Liver (tissue), 9 donors: Measurements from ENCODE around the gene RPS2. TPM values are rescaled to one million over a fixed set of nuclear protein-coding genes. Genes with fewer than 3 reads are reported as not detected.

ENCODE experiments used
- DNase-seq: peaks from one replicate; pipeline ENCODE4 v3.0.0-alpha.2; 2017; ENCODE audit warnings: low spot score
- H3K27ac ChIP-seq, 2 donors: one replicate each; pipeline ENCODE4 v1.7.0; 2013; ENCODE audit warnings: inconsistent platforms in 2 of 2, low read length in 2 of 2, control low read depth in 1 of 2, low read depth in 1 of 2, mild to moderate bottlenecking in 1 of 2
- H3K27me3 ChIP-seq, 4 donors: one replicate each; pipeline versions ENCODE4 v1.6.1 to v1.7.0; 2013; ENCODE audit warnings: low read length in 3 of 4, inconsistent platforms in 1 of 4, mild to moderate bottlenecking in 1 of 4, moderate library complexity in 1 of 4; ENCODE audit not compliant: control insufficient read depth in 4 of 4, insufficient read depth in 4 of 4
- H3K36me3 ChIP-seq, 4 donors: one replicate each; pipeline versions ENCODE4 v1.6.1 to v1.7.0; 2013; ENCODE audit warnings: low read length in 3 of 4, mild to moderate bottlenecking in 3 of 4, low read depth in 1 of 4, moderate library complexity in 1 of 4; ENCODE audit not compliant: control insufficient read depth in 4 of 4, insufficient read depth in 3 of 4
- H3K4me1 ChIP-seq, 4 donors: one replicate each; pipeline versions ENCODE4 v1.6.1 to v1.7.0; 2013; ENCODE audit warnings: low read length in 3 of 4, mild to moderate bottlenecking in 3 of 4, moderate library complexity in 1 of 4; ENCODE audit not compliant: control insufficient read depth in 4 of 4, insufficient read depth in 4 of 4
- H3K4me3 ChIP-seq, 3 donors: one replicate each; pipeline versions ENCODE4 v1.6.1 to v1.7.0; 2013; ENCODE audit warnings: low read length in 3 of 3, control low read depth in 1 of 3, low read depth in 1 of 3, mild to moderate bottlenecking in 1 of 3
- H3K9ac ChIP-seq, 2 donors: one replicate each; pipeline ENCODE4 v1.7.0; 2013; ENCODE audit warnings: low read length in 2 of 2, mild to moderate bottlenecking in 2 of 2, moderate library complexity in 2 of 2, control low read depth in 1 of 2, low read depth in 1 of 2
- H3K9me3 ChIP-seq, 4 donors: one replicate each; pipeline versions ENCODE4 v1.6.1 to v1.7.0; 2013; ENCODE audit warnings: low read length in 3 of 4; ENCODE audit not compliant: control insufficient read depth in 4 of 4
- EGR1 ChIP-seq, 2 donors: IDR thresholded peaks; 2 replicates each; pipeline ENCODE4 v1.6.1; 2016 to 2018; ENCODE audit warnings: antibody characterized with exemption in 2 of 2, low read depth in 2 of 2
- FOXA1 ChIP-seq: IDR thresholded peaks from 2 replicates; pipeline ENCODE4 v1.6.1; 2016; ENCODE audit warnings: antibody characterized with exemption
- GABPA ChIP-seq, 2 donors: IDR thresholded peaks in 1 of 2; conservative IDR thresholded peaks in 1 of 2; 2 replicates each; pipeline ENCODE4 v1.6.1; 2016; ENCODE audit warnings: antibody characterized with exemption in 2 of 2, mild to moderate bottlenecking in 1 of 2, moderate library complexity in 1 of 2
- HNF4A ChIP-seq, 2 donors: conservative IDR thresholded peaks; 2 replicates each; pipeline ENCODE4 v1.6.1; 2016; ENCODE audit warnings: antibody characterized with exemption in 2 of 2, mild to moderate bottlenecking in 2 of 2
- JUND ChIP-seq, 2 donors: IDR thresholded peaks; 2 replicates each; pipeline ENCODE4 v1.6.1; 2016; ENCODE audit warnings: antibody characterized with exemption in 2 of 2
- NR2F2 ChIP-seq: IDR thresholded peaks from 2 replicates; pipeline ENCODE4 v1.6.1; 2016; ENCODE audit warnings: antibody characterized with exemption
- SP1 ChIP-seq: IDR thresholded peaks from 2 replicates; pipeline ENCODE4 v1.6.1; 2018; ENCODE audit warnings: antibody characterized with exemption, mild to moderate bottlenecking
- YY1 ChIP-seq: IDR thresholded peaks from 2 replicates; pipeline ENCODE4 v1.6.1; 2016; ENCODE audit warnings: antibody characterized with exemption, mild to moderate bottlenecking
- WGBS: extraction: QIAGEN DNeasy Blood & Tissue Kit; methylation state at CpG from one replicate; pipeline ENCODE4 v1.1.7; 2013; 5-methylcytosine and 5-hydroxymethylcytosine counted together
- polyA plus RNA-seq, 2 donors: library from polyadenylated mRNA; stranded (reverse) in 1 of 2; unstranded in 1 of 2; fragments of 200-250 nt in 1 of 2; fragments of >200 nt in 1 of 2; fragmentation: Nextera tagmentation in 1 of 2; extraction: Ambion mirVana in 1 of 2; gene quantifications; one replicate each; pipeline versions ENCODE4 v1.2.1 to v1.2.3, GENCODE V29; 2013 to 2015
- total RNA-seq, 2 donors: library from RNA; depleted of rRNA; stranded (reverse); fragments of >200 nt; gene quantifications; one replicate each; pipeline ENCODE4 v1.2.3, GENCODE V29; 2014
- TF ChIP-seq, protein P1 (sequence below): IDR thresholded peaks from 2 replicates; pipeline ENCODE4 v1.6.1; 2016; ENCODE audit warnings: antibody characterized with exemption, mild to moderate bottlenecking
- TF ChIP-seq, protein P2 (sequence below): fragments of 150-350 bp; IDR thresholded peaks from 2 replicates; pipeline ENCODE4 v1.5.1; 2017; ENCODE audit warnings: improper control_type of control experiment, low read depth, low read length; ENCODE audit not compliant: missing input control
- TF ChIP-seq, protein P3 (sequence below): IDR thresholded peaks from 2 replicates; pipeline ENCODE4 v1.6.1; 2016; ENCODE audit warnings: antibody characterized with exemption
- donor health status: healthy.
- donor health status: healthy.
- donor health status: healthy.
- donor health status: healthy.
- donor health status: healthy.

The RPS2 gene
- total and polyA plus RNA-seq, 4 donors, result 524 to 1,440 (median 940) TPM

DNA sequence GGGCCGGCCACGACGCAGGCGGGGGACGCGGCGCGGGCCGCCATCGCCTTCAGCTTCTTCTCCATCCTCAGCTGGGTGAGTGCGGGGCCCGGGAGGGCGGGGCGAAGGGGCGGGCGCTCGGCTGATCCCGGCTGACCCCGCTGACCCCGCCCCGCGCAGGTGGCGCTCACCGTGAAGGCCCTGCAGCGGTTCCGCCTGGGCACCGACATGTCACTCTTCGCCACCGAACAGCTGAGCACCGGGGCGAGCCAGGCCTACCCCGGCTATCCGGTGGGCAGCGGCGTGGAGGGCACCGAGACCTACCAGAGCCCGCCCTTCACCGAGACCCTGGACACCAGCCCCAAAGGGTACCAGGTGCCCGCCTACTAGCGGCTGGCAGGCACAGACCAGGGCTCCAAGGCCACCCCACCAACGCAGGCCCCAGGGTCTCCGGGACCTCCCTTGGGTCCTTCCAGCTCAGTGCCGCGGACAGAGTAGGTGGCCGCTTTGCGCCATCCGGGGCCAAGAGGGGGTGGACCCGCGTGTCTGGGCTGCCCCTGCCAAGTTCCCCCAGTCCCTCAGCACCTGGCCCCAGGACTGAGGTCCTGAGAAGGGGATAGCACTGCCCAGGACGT, 28.2 kb upstream of the RPS2 start:
- Histone ChIP-seq H3K9me3 (no peaks in the 10 kb centered on the region), H3K36me3 (peaks cover 0 to 12% (median 7%) of the 10 kb centered on the region in 4 donors), H3K27ac (no peak overlapping the region), H3K27me3 (peaks cover 0 to 9% (median 4%) of the 10 kb centered on the region in 4 donors), H3K9ac (no peak overlapping the region), H3K4me1 (peaks cover 2 to 32% (median 17%) of the 10 kb centered on the region in 4 donors), H3K4me3 (no peak overlapping the region)
- TF ChIP-seq EGR1 (IDR thresholded peaks at IDR 0.05; ENCODE audit: low read depth in 2 of 2), result no peak
- no peak for TF ChIP-seq NR2F2
- TF ChIP-seq, protein P1, sequence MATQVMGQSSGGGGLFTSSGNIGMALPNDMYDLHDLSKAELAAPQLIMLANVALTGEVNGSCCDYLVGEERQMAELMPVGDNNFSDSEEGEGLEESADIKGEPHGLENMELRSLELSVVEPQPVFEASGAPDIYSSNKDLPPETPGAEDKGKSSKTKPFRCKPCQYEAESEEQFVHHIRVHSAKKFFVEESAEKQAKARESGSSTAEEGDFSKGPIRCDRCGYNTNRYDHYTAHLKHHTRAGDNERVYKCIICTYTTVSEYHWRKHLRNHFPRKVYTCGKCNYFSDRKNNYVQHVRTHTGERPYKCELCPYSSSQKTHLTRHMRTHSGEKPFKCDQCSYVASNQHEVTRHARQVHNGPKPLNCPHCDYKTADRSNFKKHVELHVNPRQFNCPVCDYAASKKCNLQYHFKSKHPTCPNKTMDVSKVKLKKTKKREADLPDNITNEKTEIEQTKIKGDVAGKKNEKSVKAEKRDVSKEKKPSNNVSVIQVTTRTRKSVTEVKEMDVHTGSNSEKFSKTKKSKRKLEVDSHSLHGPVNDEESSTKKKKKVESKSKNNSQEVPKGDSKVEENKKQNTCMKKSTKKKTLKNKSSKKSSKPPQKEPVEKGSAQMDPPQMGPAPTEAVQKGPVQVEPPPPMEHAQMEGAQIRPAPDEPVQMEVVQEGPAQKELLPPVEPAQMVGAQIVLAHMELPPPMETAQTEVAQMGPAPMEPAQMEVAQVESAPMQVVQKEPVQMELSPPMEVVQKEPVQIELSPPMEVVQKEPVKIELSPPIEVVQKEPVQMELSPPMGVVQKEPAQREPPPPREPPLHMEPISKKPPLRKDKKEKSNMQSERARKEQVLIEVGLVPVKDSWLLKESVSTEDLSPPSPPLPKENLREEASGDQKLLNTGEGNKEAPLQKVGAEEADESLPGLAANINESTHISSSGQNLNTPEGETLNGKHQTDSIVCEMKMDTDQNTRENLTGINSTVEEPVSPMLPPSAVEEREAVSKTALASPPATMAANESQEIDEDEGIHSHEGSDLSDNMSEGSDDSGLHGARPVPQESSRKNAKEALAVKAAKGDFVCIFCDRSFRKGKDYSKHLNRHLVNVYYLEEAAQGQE, result no peak
- TF ChIP-seq, protein P2, sequence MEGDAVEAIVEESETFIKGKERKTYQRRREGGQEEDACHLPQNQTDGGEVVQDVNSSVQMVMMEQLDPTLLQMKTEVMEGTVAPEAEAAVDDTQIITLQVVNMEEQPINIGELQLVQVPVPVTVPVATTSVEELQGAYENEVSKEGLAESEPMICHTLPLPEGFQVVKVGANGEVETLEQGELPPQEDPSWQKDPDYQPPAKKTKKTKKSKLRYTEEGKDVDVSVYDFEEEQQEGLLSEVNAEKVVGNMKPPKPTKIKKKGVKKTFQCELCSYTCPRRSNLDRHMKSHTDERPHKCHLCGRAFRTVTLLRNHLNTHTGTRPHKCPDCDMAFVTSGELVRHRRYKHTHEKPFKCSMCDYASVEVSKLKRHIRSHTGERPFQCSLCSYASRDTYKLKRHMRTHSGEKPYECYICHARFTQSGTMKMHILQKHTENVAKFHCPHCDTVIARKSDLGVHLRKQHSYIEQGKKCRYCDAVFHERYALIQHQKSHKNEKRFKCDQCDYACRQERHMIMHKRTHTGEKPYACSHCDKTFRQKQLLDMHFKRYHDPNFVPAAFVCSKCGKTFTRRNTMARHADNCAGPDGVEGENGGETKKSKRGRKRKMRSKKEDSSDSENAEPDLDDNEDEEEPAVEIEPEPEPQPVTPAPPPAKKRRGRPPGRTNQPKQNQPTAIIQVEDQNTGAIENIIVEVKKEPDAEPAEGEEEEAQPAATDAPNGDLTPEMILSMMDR, result no peak
- no peak for TF ChIP-seq JUND (IDR thresholded peaks at IDR 0.05)
- TF ChIP-seq YY1, result no peak
- TF ChIP-seq, protein P3, sequence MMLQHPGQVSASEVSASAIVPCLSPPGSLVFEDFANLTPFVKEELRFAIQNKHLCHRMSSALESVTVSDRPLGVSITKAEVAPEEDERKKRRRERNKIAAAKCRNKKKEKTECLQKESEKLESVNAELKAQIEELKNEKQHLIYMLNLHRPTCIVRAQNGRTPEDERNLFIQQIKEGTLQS, result no peak
- no peak for TF ChIP-seq GABPA (IDR thresholded peaks at IDR 0.05 in 1 of 2, conservative IDR thresholded peaks at IDR 0.05 in 1 of 2)
- TF ChIP-seq FOXA1, result no peak
- no peak for TF ChIP-seq SP1
- no peak for DNase-seq
- 63% methylated on average over 50 of the region's 50 CpGs for WGBS

DNA sequence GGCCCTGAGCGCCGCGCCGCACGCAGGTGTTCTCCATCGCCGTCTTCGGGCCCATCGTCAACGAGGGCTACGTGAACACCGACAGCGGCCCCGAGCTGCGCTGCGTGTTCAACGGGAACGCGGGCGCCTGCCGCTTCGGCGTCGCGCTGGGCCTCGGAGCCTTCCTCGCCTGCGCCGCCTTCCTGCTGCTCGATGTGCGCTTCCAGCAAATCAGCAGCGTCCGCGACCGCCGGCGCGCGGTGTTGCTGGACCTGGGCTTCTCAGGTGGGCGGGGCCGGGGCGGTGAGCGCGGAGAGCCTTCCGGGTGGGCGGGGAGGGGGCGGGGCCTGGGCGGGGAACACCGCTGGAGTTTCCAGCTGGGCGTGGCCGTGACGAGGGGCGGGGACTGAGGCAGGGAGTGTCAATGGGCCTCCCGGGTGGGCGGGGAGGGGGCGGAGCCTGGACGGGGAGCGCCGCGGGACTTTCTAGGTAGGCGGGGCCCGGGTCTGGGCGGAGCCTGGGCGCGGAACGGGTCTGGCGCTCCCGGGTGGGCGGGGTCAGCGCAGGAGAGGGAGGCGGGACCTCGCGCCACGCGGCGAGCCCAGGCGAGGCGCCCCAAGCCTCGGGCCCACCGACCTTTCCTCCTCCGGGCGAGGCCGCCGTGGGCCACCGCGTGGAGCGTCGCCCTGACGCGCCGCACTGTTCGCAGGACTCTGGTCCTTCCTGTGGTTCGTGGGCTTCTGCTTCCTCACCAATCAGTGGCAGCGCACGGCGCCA, 27.5 kb upstream of the RPS2 start:
- Histone ChIP-seq H3K36me3 (peaks cover 0 to 6% (median 3%) of the 10 kb centered on the region in 4 donors), H3K9me3 (no peaks in the 10 kb centered on the region), H3K4me3 (peak overlapping the region in 2 of 3 donors; percentile 2 to 35), H3K27ac (no peak overlapping the region), H3K9ac (no peak overlapping the region), H3K4me1 (peaks cover 2 to 31% (median 17%) of the 10 kb centered on the region in 4 donors), H3K27me3 (peaks cover 0 to 9% (median 4%) of the 10 kb centered on the region in 4 donors)
- TF ChIP-seq HNF4A (conservative IDR thresholded peaks at IDR 0.05) (no peak), SP1 (peak; percentile 17)
- 11% methylated on average over 96 of the region's 96 CpGs for WGBS
- peak; percentile 99 for DNase-seq
